MCF 10A (cell line): ENCODE results near the gene PARD3. TPM values are rescaled to one million over a fixed set of nuclear protein-coding genes. Genes with fewer than 3 reads are reported as not detected.
"Not testable (repeated sequence)": the region's sequence is repeated elsewhere in the genome, so short reads cannot be mapped to it uniquely, and the experiment has no call there.

Experiments used
- BruUV-seq: library from RNA; stranded (reverse); fragments of 400-500 nt; replicated peaks from 2 replicates; lab custom pipeline; 2021; lab: Mats Ljungman, UMichigan
- CTCF ChIA-PET: fragments of 300-600 bp; sonication (Branson Sonifier 250); formaldehyde crosslinking; extraction: SDS; loops from one replicate; lab custom pipeline; 2021; ENCODE audit warnings: antibody characterized with exemption, inconsistent platforms; lab: Yijun Ruan, JAX
- POLR2A ChIA-PET: fragments of 300-600, 350-650 bp; sonication (Branson Sonifier 250); formaldehyde crosslinking; extraction: SDS; loops from one replicate; lab custom pipeline; 2020; ENCODE audit warnings: antibody characterized with exemption, inconsistent platforms; lab: Yijun Ruan, JAX
- DNase-seq: peaks from one replicate; pipeline ENCODE4 v3.0.0-alpha.2; 2018; ENCODE audit not compliant: unreplicated experiment
- H3K27ac Mint-ChIP-seq: one replicate; pipeline ENCODE4 v1.8.0; 2022; ENCODE audit warnings: mild to moderate bottlenecking, low read depth, mixed read lengths; ENCODE audit not compliant: unreplicated experiment
- H3K27me3 Mint-ChIP-seq: one replicate; pipeline ENCODE4 v1.8.0; 2022; ENCODE audit warnings: mixed read lengths; ENCODE audit not compliant: insufficient read depth, unreplicated experiment
- H3K36me3 Mint-ChIP-seq: one replicate; pipeline ENCODE4 v1.8.0; 2022; ENCODE audit warnings: mild to moderate bottlenecking, moderate library complexity, mixed read lengths; ENCODE audit not compliant: insufficient read depth, unreplicated experiment
- H3K4me1 Mint-ChIP-seq: one replicate; pipeline ENCODE4 v1.8.0; 2022; ENCODE audit warnings: mixed read lengths; ENCODE audit not compliant: insufficient read depth, unreplicated experiment
- H3K4me3 Mint-ChIP-seq: one replicate; pipeline ENCODE4 v1.8.0; 2022; ENCODE audit warnings: mild to moderate bottlenecking, moderate library complexity, mixed read lengths; ENCODE audit not compliant: unreplicated experiment
- H3K9me3 Mint-ChIP-seq: one replicate; pipeline ENCODE4 v1.8.0; 2022; ENCODE audit warnings: mixed read lengths; ENCODE audit not compliant: unreplicated experiment
- CTCF ChIP-seq: fragments of 200-600 bp; IDR thresholded peaks from one replicate; pipeline ENCODE4 v1.8.0; 2022; ENCODE audit warnings: antibody characterized with exemption, mild to moderate bottlenecking; ENCODE audit not compliant: unreplicated experiment
- intact Hi-C: fragments of 100-400 bp; cut with micrococcal nuclease; formaldehyde crosslinking; loops from 2 replicates; pipeline ENCODE4 v1.14.1; 2022
- total RNA-seq: library from RNA; stranded (reverse); gene quantifications from 2 replicates; pipeline ENCODE4 v1.2.3, GENCODE V29; 2022

PARD3 gene
- total RNA-seq, 1 experiment from 2014 or later = 70.0 TPM

- DNase-seq = no peak
- TF ChIP-seq CTCF = no peak
- Mint-ChIP-seq H3K27me3 (no peaks in the 10 kb centered on the region), H3K36me3 (peaks cover 17% of the 10 kb centered on the region), H3K4me3 (no peak overlapping the region), H3K9me3 (no peaks in the 10 kb centered on the region), H3K27ac (no peak overlapping the region), H3K4me1 (peaks cover 32% of the 10 kb centered on the region)
- ChIA-PET POLR2A (interaction anchor here (0.7 kb wide), 1 partner anchor 229 kb away, joined by 3 read pairs; no protein-coding TSS in a partner anchor), CTCF (interaction anchor here (0.7 kb wide), 1 partner anchor 45 kb away, joined by 4 read pairs; no protein-coding TSS in a partner anchor)
- no TSS peak for BruUV-seq
- intact Hi-C loops = no loop called here
These were observed 19.0 kb downstream of the PARD3 start for GRCh38 chr10:34796133-34796532.

- H3K36me3 Mint-ChIP-seq = peaks cover 17% of the 10 kb centered on the region
- no TSS peak for BruUV-seq
- H3K27me3 Mint-ChIP-seq = no peaks in the 10 kb centered on the region
- DNase-seq = no peak
- H3K27ac Mint-ChIP-seq = no peak overlapping the region
- CTCF ChIA-PET = no interaction called here
- POLR2A ChIA-PET = no interaction called here
- H3K4me1 Mint-ChIP-seq = peaks cover 27% of the 10 kb centered on the region
- H3K9me3 Mint-ChIP-seq = no peaks in the 10 kb centered on the region
- intact Hi-C loops = no loop called here
- no peak overlapping the region for H3K4me3 Mint-ChIP-seq
- no peak for TF ChIP-seq CTCF
These were observed 19.8 kb downstream of the PARD3 start for GRCh38 chr10:34795334-34795733.

- TF ChIP-seq CTCF = no peak
- H3K36me3 Mint-ChIP-seq = peaks cover 17% of the 10 kb centered on the region
- no peak for DNase-seq
- H3K27ac Mint-ChIP-seq = no peak overlapping the region
- H3K27me3 Mint-ChIP-seq = no peaks in the 10 kb centered on the region
- no TSS peak for BruUV-seq
- no peaks in the 10 kb centered on the region for H3K9me3 Mint-ChIP-seq
- H3K4me3 Mint-ChIP-seq = no peak overlapping the region
- H3K4me1 Mint-ChIP-seq = peaks cover 32% of the 10 kb centered on the region
- ChIA-PET POLR2A (no interaction called here), CTCF (no interaction called here)
- intact Hi-C loops = no loop called here
These were observed 20.3 kb downstream of the PARD3 start for GRCh38 chr10:34794835-34795234.

- DNase-seq, CTCF ChIA-PET, H3K27ac Mint-ChIP-seq, H3K4me3 Mint-ChIP-seq, H3K9me3 Mint-ChIP-seq, POLR2A ChIA-PET, BruUV-seq, H3K27me3 Mint-ChIP-seq, intact Hi-C loops: not testable (repeated sequence)
- H3K4me1 Mint-ChIP-seq = peaks cover 32% of the 10 kb centered on the region
- H3K36me3 Mint-ChIP-seq = peaks cover 12% of the 10 kb centered on the region
These were observed 21.5 kb downstream of the PARD3 start for GRCh38 chr10:34793581-34793980.

GRCh38 chr10:34792881-34793280 is 22.2 kb downstream of the PARD3 start:
- no peak overlapping the region for H3K27ac Mint-ChIP-seq
- H3K9me3 Mint-ChIP-seq = no peaks in the 10 kb centered on the region
- intact Hi-C loops = no loop called here
- peaks cover 27% of the 10 kb centered on the region for H3K4me1 Mint-ChIP-seq
- H3K36me3 Mint-ChIP-seq = peaks cover 11% of the 10 kb centered on the region
- BruUV-seq = no TSS peak
- ChIA-PET POLR2A (no interaction called here), CTCF (no interaction called here)
- H3K4me3 Mint-ChIP-seq = no peak overlapping the region
- no peak for DNase-seq
- no peaks in the 10 kb centered on the region for H3K27me3 Mint-ChIP-seq
- TF ChIP-seq CTCF = no peak
